Activated naive CD8-positive, alpha-beta T cell treated with anti-CD3 and anti-CD28 coated beads for 36 hours (primary cell): Measurements from ENCODE around the gene ADAMTS14. TPM values are rescaled to one million over a fixed set of nuclear protein-coding genes. Genes with fewer than 3 reads are reported as not detected.

ENCODE experiments used
- total RNA-seq, 2 experiments: library from RNA; stranded (reverse); gene quantifications; one replicate each; pipeline ENCODE4 v1.2.3, GENCODE V29; 2021

The ADAMTS14 gene
- total RNA-seq, 2 experiments from 2014 or later, result 0.06 to 0.10 TPM

Other genes starting within 250 kb of the ADAMTS14 start
- not detected for gene NODAL, start 230.8 kb upstream of the ADAMTS14 start, total RNA-seq
- 1 to 10 TPM; 2.7 to 3.1 TPM for gene PALD1, start 193.7 kb upstream of the ADAMTS14 start, total RNA-seq
- gene PRF1, start 69.8 kb upstream of the ADAMTS14 start, total RNA-seq, result 10 to 100 TPM; 44.7 to 46.9 TPM
- not detected for gene TBATA, start 112.9 kb downstream of the ADAMTS14 start, total RNA-seq
- 10 to 100 TPM; 17.3 to 19.5 TPM for gene SGPL1, start 143.4 kb downstream of the ADAMTS14 start, total RNA-seq
- 10 to 100 TPM; 36.1 to 37.3 TPM for gene PCBD1, start 216.1 kb downstream of the ADAMTS14 start, total RNA-seq